C4-2B (cell line): ENCODE measurements around the gene PCP4.

Experiments used
- H3K27ac ChIP-seq: fragments of 450-650 bp; 2 replicates; pipeline ENCODE4 v1.5.1; 2017
- CTCF ChIP-seq: fragments of 450-650 bp; conservative IDR thresholded peaks from 2 replicates; pipeline ENCODE4 v1.5.1; 2017; ENCODE audit warnings: mild to moderate bottlenecking
- ZFX ChIP-seq: fragments of 450-650 bp; IDR thresholded peaks from 2 replicates; pipeline ENCODE4 v1.6.1; 2017

Gene PCP4

GRCh38 chr21:39904457-39904856, 37.2 kb downstream of the PCP4 start:
- TF ChIP-seq ZFX (no peak), CTCF (no peak)
- no peak overlapping the region for H3K27ac ChIP-seq

GRCh38 chr21:39908265-39908923, 41.2 kb downstream of the PCP4 start:
- no peak for TF ChIP-seq ZFX
- TF ChIP-seq CTCF: no peak

GRCh38 chr21:39911286-39912199, 44.3 kb downstream of the PCP4 start:
- peak; percentile 49 for TF ChIP-seq CTCF
- TF ChIP-seq ZFX: no peak

More at GRCh38 chr21:39908265-39908923, 41.2 kb downstream of the PCP4 start:
- H3K27ac ChIP-seq: no peak overlapping the region

GRCh38 chr21:39913706-39914305, 46.6 kb downstream of the PCP4 start:
- H3K27ac ChIP-seq: no peak overlapping the region
- no peak for TF ChIP-seq ZFX
- no peak for TF ChIP-seq CTCF

More at GRCh38 chr21:39911286-39912199, 44.3 kb downstream of the PCP4 start:
- H3K27ac ChIP-seq: no peak overlapping the region

GRCh38 chr21:39915881-39916280, 48.6 kb downstream of the PCP4 start:
- no peak overlapping the region for H3K27ac ChIP-seq
- TF ChIP-seq ZFX: no peak
- no peak for TF ChIP-seq CTCF

- no peak overlapping the region for H3K27ac ChIP-seq
- TF ChIP-seq CTCF: no peak
- no peak for TF ChIP-seq ZFX
These were observed 51.3 kb downstream of the PCP4 start for GRCh38 chr21:39918558-39918957.

- TF ChIP-seq ZFX (no peak), CTCF (no peak)
- H3K27ac ChIP-seq: no peak overlapping the region
These were observed 56.2 kb downstream of the PCP4 start for GRCh38 chr21:39923476-39923875.
